Lung (tissue), 12 donors: Measurements from ENCODE around the gene MAN1B1. TPM values are rescaled to one million over a fixed set of nuclear protein-coding genes. Genes with fewer than 3 reads are reported as not detected.

Experiments
- ATAC-seq: fragments of 200-7000 bp; cut with Tn5 transposase; one replicate; pipeline ENCODE4 v1.9.1; 2020; ENCODE audit warnings: moderate number of reproducible peaks; ENCODE audit not compliant: insufficient read depth, low FRiP score
- DNase-seq, 3 donors: peaks; one replicate each; pipeline ENCODE4 v3.0.0-alpha.2; 2013 to 2017
- H3K27ac ChIP-seq, 2 donors: one replicate each; pipeline ENCODE4 v1.5.1; 2013; ENCODE audit warnings: mild to moderate bottlenecking in 2 of 2, moderate library complexity in 2 of 2, control low read depth in 1 of 2, inconsistent platforms in 1 of 2, low read depth in 1 of 2, low read length in 1 of 2
- H3K27me3 ChIP-seq, 3 donors: one replicate each; pipeline ENCODE4 v1.5.1; 2013; ENCODE audit warnings: low read length in 2 of 3; ENCODE audit not compliant: control insufficient read depth in 3 of 3, insufficient read depth in 3 of 3
- H3K36me3 ChIP-seq, 4 donors: one replicate each; pipeline ENCODE4 v1.5.1; 2013; ENCODE audit warnings: low read length in 4 of 4, mild to moderate bottlenecking in 1 of 4, moderate library complexity in 1 of 4; ENCODE audit not compliant: control insufficient read depth in 4 of 4, insufficient read depth in 4 of 4
- H3K4me1 ChIP-seq, 5 donors: one replicate each; pipeline ENCODE4 v1.5.1; 2013; ENCODE audit warnings: low read length in 5 of 5, mild to moderate bottlenecking in 2 of 5, moderate library complexity in 1 of 5; ENCODE audit not compliant: control insufficient read depth in 5 of 5, insufficient read depth in 5 of 5
- H3K4me3 ChIP-seq: one replicate; pipeline ENCODE4 v1.5.1; 2013; ENCODE audit warnings: mild to moderate bottlenecking, control low read depth, moderate library complexity
- H3K9ac ChIP-seq, 2 donors: one replicate each; pipeline ENCODE4 v1.5.1; 2013; ENCODE audit warnings: low read length in 2 of 2, control low read depth in 1 of 2; ENCODE audit not compliant: insufficient read depth in 1 of 2
- H3K9me3 ChIP-seq, 4 donors: one replicate each; pipeline ENCODE4 v1.5.1; 2013; ENCODE audit warnings: low read length in 3 of 4, mild to moderate bottlenecking in 1 of 4, moderate library complexity in 1 of 4; ENCODE audit not compliant: control insufficient read depth in 4 of 4, insufficient read depth in 3 of 4
- WGBS, 2 donors: extraction: QIAGEN DNeasy Blood & Tissue Kit; methylation state at CpG; one replicate each; pipeline ENCODE4 v1.1.7; 2013; 5-methylcytosine and 5-hydroxymethylcytosine counted together
- polyA plus RNA-seq, 2 donors: library from polyadenylated mRNA; stranded (reverse); fragments of 200-250 nt; gene quantifications; one replicate each; pipeline ENCODE4 v1.2.1, GENCODE V29; 2013
- total RNA-seq, 2 donors: library from RNA; depleted of rRNA in 1 of 2; stranded (reverse); fragments of >200 nt in 1 of 2; gene quantifications; one replicate each; pipeline ENCODE4 v1.2.1, GENCODE V29; 2014 to 2021
- TF ChIP-seq, protein P1 (sequence below): IDR thresholded peaks from 2 replicates; pipeline ENCODE4 v1.5.1; 2012; ENCODE audit warnings: mild to moderate bottlenecking; ENCODE audit errors: control extremely low read depth, extremely low read depth
- donor health status: control.
- donor health status: control.
- donor health status: Bipolar disorder and iron deficiency.
- donor health status: healthy.
- donor health status: DM: yes; HTN: yes; CAD: no.

Gene MAN1B1
- total and polyA plus RNA-seq, 4 donors: 40.3 to 70.9 (median 56.8) TPM

DNA sequence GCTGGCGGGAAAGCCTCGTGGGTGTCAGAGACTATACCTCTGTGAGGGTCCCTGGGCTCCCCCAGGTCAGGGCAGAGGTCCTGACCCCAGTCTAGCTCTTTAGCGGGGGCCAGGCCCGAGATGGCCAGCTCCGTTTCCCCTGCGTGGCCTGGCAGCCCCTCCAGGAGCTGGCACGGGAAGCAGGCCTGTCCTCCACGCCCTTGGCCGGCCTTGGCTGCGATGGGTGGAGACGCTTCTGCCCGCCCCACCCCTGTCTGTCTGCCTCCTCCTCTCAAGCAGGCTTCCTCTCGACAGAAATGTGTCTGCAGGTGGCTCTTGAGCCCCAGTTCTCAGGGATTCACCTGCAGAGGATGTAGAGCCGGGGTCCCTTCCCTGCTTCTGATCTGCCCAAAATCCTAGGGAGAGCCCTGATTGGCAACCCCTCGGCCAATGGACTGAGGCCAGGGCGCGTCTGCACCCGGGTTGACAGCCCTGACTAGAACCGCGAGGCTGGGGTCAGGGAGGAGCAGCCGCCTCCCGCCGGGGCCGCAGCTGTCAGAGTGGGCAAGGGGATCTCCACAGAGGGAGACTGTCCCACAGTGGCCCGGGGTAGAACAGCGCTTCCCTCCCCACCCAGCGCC is 49.6 kb downstream of the MAN1B1 start:
- peaks cover 17 to 49% (median 29%) of the 10 kb centered on the region in 3 donors for H3K27me3 ChIP-seq

DNA sequence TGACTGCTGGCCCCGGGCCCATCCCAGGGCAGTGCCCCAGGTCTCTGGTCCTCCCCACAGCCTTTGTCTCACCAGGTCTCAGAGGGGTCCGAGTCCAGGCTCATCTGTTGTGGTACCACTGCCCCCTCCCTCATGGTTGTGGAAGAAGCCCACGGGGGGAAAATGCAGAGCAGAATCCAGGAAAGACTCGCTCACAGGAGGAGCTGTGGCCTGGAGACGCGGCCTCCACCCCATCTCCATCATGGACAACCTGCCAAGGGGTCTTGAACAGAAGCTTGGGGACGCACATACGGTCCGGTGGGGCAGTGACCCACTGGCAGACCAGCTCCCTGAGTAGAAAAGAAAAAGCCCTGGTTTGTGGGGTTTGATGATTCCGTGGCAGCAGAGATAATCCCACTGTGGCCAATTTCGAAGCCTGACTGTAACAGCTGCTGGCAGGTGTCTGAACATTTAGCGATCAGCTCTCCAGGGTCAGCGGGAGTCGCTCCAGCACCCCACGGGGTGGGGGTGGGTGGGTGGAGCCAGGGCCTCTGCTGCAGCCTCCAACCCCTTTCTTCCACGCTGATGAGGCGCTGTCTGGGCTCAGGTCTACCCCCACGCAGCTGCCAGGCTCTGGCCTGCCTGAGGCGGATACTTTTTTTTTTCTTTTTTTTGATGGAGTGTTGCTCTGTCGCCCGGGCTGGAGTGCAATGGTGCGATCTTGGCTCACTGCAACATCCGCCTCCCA is 50.3 kb downstream of the MAN1B1 start:
- no peak overlapping the region for H3K27ac ChIP-seq
- TF ChIP-seq, protein P1, sequence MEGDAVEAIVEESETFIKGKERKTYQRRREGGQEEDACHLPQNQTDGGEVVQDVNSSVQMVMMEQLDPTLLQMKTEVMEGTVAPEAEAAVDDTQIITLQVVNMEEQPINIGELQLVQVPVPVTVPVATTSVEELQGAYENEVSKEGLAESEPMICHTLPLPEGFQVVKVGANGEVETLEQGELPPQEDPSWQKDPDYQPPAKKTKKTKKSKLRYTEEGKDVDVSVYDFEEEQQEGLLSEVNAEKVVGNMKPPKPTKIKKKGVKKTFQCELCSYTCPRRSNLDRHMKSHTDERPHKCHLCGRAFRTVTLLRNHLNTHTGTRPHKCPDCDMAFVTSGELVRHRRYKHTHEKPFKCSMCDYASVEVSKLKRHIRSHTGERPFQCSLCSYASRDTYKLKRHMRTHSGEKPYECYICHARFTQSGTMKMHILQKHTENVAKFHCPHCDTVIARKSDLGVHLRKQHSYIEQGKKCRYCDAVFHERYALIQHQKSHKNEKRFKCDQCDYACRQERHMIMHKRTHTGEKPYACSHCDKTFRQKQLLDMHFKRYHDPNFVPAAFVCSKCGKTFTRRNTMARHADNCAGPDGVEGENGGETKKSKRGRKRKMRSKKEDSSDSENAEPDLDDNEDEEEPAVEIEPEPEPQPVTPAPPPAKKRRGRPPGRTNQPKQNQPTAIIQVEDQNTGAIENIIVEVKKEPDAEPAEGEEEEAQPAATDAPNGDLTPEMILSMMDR: no peak
- peaks cover 0 to 5% (median 0%) of the 10 kb centered on the region in 4 donors for H3K9me3 ChIP-seq
- no peaks in the 10 kb centered on the region for H3K36me3 ChIP-seq
- no peak overlapping the region for H3K4me3 ChIP-seq
- peaks cover 17 to 52% (median 29%) of the 10 kb centered on the region in 3 donors for H3K27me3 ChIP-seq
- ATAC-seq (no peak), DNase-seq (no peak)
- 73 to 81% methylated on average over 23 of the region's 23 CpGs for WGBS, 2 donors
- H3K4me1 ChIP-seq: peaks cover 0 to 3% (median 0%) of the 10 kb centered on the region in 5 donors
- no peak overlapping the region for H3K9ac ChIP-seq

More for the DNA sequence above, 49.6 kb downstream of the MAN1B1 start:
- DNase-seq (no peak), ATAC-seq (no peak)
- WGBS, 2 donors: 28 to 37% methylated on average over 25 to 27 of the region's 27 CpGs
- no peak overlapping the region for H3K4me3 ChIP-seq
- peaks cover 0 to 4% (median 0%) of the 10 kb centered on the region in 4 donors for H3K9me3 ChIP-seq
- no peak overlapping the region for H3K9ac ChIP-seq
- TF ChIP-seq, protein P1: no peak
- no peak overlapping the region for H3K27ac ChIP-seq
- H3K36me3 ChIP-seq: no peaks in the 10 kb centered on the region
- H3K4me1 ChIP-seq: peaks cover 0 to 3% (median 0%) of the 10 kb centered on the region in 5 donors

DNA sequence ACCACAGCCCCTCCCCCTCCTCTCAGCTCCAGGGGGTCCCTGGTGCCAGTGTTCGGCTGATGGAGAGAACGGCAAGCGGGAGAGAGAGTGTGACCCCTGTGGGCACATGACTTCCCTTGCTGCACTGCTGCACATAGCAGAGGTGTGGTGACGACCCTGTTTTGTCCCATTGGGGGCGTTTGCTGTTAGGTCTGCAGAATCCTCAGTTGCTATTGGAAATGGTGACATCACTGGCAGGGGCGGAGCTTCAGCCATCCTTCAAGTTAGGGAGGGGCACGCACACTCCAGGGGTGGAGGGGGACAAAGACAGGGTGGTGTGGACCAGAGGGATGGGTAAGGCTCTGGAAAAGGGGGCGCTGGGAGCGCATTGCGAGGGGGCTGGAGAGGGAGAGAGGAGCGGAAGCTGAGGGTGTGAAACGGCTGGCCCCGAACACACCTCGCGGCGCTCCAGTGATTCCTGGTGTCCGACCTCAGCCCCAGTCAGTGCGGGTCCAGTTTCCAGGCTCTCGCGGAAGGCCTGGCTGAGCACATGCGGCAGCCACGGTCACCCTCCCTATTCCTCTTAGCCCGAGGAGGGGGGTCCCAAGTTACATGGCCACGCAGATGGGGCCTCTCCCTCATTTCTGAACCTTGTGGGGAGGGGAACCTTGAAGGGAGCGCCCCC is 51.4 kb downstream of the MAN1B1 start:
- ATAC-seq (no peak), DNase-seq (no peak)
- peaks cover 0 to 3% (median 0%) of the 10 kb centered on the region in 5 donors for H3K4me1 ChIP-seq
- TF ChIP-seq, protein P1: no peak
- 6 to 9% methylated on average over 24 to 25 of the region's 25 CpGs for WGBS, 2 donors
- H3K4me3 ChIP-seq: no peak overlapping the region
- peaks cover 0 to 7% (median 0%) of the 10 kb centered on the region in 4 donors for H3K9me3 ChIP-seq
- no peaks in the 10 kb centered on the region for H3K36me3 ChIP-seq
- H3K27ac ChIP-seq: no peak overlapping the region
- H3K9ac ChIP-seq: no peak overlapping the region
- H3K27me3 ChIP-seq: peaks cover 17 to 56% (median 29%) of the 10 kb centered on the region in 3 donors
